Measurements from ENCODE around the gene MSX1. TPM values are rescaled to one million over a fixed set of nuclear protein-coding genes. Genes with fewer than 3 reads are reported as not detected.
A peak's percentile ranks its signal among the peaks of the same experiment; 100 is the strongest.

MSX1 gene
- polyA plus RNA-seq, 3 donors from 2014 or later: 0.19 TPM; not detected in 2

DNA sequence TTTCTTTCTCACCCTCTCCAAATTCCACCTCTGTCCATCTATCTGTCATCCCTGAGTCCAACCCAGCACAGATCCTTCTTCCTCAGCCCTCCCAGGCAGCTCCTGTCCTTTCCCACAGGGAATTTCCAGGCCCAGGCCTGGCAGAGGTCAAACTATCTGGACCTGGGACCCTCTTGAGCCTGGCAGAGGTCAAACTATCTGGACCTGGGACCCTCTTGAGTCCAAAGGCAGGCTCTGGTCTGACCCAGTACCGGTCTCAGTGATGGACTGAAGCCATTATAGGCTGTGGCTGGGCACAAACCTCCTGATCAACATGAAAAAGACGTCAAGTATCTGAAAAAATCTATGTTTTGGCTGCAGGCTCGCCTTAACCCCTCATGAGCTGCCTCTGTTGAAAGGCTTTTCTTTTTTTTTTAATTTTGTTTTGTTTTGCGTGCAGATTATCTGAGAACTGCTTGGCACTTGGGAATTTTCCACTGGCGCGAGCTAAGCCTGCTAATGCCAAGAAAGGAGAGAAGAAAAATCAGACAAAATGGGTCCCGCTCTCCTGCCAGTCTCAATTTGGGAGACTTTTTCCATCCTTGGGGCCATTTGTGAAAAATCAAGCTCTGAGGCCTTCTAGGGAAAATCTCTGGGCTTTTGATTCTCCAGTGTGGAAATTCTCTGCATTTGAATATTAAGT, 31.2 kb downstream of the MSX1 start:
- DNase-seq: no peak
- H3K27me3 Mint-ChIP-seq (ENCODE audit: low read depth in 3 of 3): peaks cover 0 to 12% (median 2%) of the 10 kb centered on the region in 3 donors
- no peak overlapping the region for H3K27ac Mint-ChIP-seq
- H3K4me1 Mint-ChIP-seq: no peaks in the 10 kb centered on the region
- no peak overlapping the region for H3K4me3 Mint-ChIP-seq
- H3K9me3 Mint-ChIP-seq: no peaks in the 10 kb centered on the region
- peaks cover 0 to 9% (median 0%) of the 10 kb centered on the region in 3 donors for H3K36me3 Mint-ChIP-seq

DNA sequence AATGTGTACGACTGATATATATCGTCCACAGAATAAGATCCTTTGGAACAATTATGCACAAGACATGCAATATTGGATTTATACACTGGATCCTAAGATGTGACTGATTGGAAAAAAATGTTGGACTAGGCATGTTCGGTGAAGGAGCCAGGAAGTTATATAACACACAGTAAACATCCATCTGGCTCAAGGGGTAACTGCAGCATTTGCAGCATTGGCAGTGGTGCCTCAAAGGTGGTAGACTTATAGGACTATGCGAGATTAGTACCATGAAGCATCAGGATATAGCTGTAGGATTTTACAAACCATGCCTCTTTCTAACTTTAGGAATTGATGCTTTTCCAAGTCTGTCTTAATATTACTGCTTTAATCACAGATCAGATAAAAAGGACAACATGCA, 34.3 kb downstream of the MSX1 start:
- H3K9me3 Mint-ChIP-seq: no peaks in the 10 kb centered on the region
- H3K27me3 Mint-ChIP-seq (ENCODE audit: low read depth in 3 of 3): peaks cover 0 to 12% (median 2%) of the 10 kb centered on the region in 3 donors
- no peak overlapping the region for H3K27ac Mint-ChIP-seq
- H3K4me3 Mint-ChIP-seq: no peak overlapping the region
- no peak for DNase-seq
- H3K4me1 Mint-ChIP-seq: no peaks in the 10 kb centered on the region
- peaks cover 0 to 4% (median 0%) of the 10 kb centered on the region in 3 donors for H3K36me3 Mint-ChIP-seq

DNA sequence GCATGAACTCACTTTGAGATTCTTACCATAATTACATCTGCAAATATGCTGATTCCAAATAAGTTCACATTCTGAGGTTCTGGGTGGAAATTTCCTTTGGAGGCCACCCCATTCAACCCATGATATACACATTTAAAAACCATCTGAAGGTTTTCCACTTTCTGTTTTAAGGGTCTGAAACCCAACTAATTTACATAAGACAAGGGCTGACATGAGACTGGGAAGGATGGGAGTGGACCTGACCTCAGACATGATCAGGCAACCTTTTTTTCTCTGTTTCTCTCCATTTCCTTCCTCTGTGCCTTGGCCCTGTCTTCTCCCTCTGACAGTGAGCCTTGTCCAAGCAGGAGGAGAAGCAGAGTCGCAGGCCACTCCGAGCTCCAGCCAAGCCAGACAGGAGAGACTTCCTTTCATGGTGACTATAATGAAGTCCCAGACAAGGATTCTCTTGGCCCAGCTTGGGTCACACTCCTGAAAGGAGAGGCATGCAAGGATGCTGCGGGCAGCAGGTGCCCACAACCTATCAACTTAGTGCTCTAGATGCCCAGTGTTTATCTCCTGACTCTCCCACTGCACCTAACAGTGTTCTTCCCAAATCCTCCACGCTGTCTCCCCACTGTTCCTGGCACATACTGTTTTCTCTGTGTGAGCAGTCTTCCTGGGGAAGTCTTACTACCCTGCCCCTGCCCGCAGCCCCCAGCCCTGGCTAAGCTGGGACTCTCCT, 39.9 kb downstream of the MSX1 start:
- Mint-ChIP-seq H3K4me3 (no peak overlapping the region), H3K27me3 (ENCODE audit: low read depth in 3 of 3) (peaks cover 2 to 10% (median 5%) of the 10 kb centered on the region in 3 donors), H3K4me1 (no peaks in the 10 kb centered on the region), H3K9me3 (no peaks in the 10 kb centered on the region), H3K27ac (no peak overlapping the region), H3K36me3 (no peaks in the 10 kb centered on the region)
- DNase-seq: no peak

DNA sequence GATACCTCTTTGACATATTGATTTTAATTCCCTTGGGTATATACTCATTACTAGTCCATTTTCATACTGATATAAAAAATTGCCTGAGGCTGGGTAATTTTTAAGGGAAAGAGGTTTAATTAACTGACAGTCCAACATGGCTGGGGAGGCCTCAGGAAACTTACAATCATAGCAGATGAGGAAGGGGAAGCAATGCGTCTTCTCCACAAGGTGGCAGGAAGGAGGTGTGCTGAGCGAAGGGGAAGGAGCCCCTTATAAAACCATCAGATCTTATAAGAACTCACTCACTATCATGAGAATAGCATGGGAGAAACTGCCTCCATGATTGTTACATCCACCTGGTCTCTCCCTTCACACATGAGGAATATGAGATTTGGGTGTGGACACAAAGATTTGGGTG, 42.4 kb downstream of the MSX1 start:
- H3K9me3 Mint-ChIP-seq: peaks cover 0 to 3% (median 0%) of the 10 kb centered on the region in 6 donors
- no peak for DNase-seq
- H3K27me3 Mint-ChIP-seq (ENCODE audit: low read depth in 3 of 3): peaks cover 2 to 11% (median 7%) of the 10 kb centered on the region in 3 donors
- H3K4me3 Mint-ChIP-seq: no peak overlapping the region
- H3K27ac Mint-ChIP-seq: peak overlapping the region in 1 of 6 donors; percentile 30
- H3K36me3 Mint-ChIP-seq: no peaks in the 10 kb centered on the region
- no peaks in the 10 kb centered on the region for H3K4me1 Mint-ChIP-seq

DNA sequence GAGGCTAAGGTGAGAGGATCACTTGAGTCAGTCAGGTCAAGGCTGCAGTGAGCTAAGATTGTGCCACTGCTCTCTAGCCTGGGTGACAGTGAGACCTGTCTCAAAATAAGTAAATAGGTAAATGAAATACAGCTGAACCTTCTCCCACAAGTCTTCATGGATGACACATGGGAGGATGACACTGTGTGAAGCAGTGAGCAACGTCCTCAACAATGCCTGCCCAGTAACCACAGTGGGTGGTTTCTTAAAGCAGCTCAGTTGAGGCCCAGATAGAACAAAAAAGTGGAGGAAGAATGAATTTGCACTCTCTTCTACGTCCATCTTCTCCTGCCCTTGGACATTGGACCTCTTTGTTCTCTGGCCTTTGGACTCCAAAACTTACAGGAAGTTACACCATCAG, 52.7 kb downstream of the MSX1 start:
- Mint-ChIP-seq H3K4me3 (no peak overlapping the region), H3K4me1 (peaks cover 10 to 13% of the 10 kb centered on the region in 2 donors), H3K27ac (no peak overlapping the region), H3K36me3 (no peaks in the 10 kb centered on the region), H3K9me3 (peaks cover 0 to 6% (median 0%) of the 10 kb centered on the region in 6 donors), H3K27me3 (ENCODE audit: low read depth in 3 of 3) (peaks cover 0 to 7% (median 5%) of the 10 kb centered on the region in 3 donors)
- DNase-seq: no peak

DNA sequence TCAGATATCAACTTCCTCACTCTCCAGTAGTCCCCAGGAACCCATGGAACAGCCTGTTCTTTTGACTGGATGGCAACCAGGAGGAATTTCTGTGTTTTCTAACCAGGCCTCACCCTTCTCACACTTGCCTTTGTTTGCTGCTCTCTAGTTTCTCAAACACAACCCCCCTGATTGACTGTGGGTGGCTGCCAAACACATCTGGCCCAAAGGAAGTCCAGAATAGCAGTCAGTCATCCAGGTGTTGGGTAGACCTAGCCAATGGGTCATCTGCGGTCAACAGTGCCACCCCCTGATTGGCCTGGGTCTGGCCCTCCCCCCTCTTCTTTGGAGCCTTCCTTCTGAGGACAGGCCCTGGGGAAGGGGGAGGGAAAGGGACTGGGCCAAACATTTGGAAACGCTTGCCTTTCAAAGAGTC, 53.7 kb downstream of the MSX1 start:
- Mint-ChIP-seq H3K36me3 (no peaks in the 10 kb centered on the region), H3K27me3 (ENCODE audit: low read depth in 3 of 3) (peaks cover 2 to 6% (median 4%) of the 10 kb centered on the region in 3 donors), H3K4me3 (no peak overlapping the region), H3K4me1 (peaks cover 10 to 13% of the 10 kb centered on the region in 2 donors), H3K27ac (no peak overlapping the region), H3K9me3 (peaks cover 0 to 2% (median 0%) of the 10 kb centered on the region in 6 donors)
- DNase-seq: no peak

Other genes with a start within 250 kb of the MSX1 start
- 10 to 100 TPM in 1 of 3 donors, 1 to 10 TPM in 1, under 1 TPM in 1; 0.91 to 13.5 (median 3.4) TPM for gene CYTL1, start 159.8 kb downstream of the MSX1 start, polyA plus RNA-seq
- not detected for gene STK32B, start 191.8 kb downstream of the MSX1 start, polyA plus RNA-seq